HG02870 (cell line): ENCODE results near the gene RARS1.
A peak's percentile ranks its signal among the peaks of the same experiment; 100 is the strongest.

Source experiments
- ATAC-seq: cut with Tn5 transposase; IDR thresholded peaks from one replicate; pipeline ENCODE4 v1.9.1; 2021; ENCODE audit warnings: mild to moderate bottlenecking, moderate library complexity; ENCODE audit not compliant: unreplicated experiment

RARS1 gene

DNA sequence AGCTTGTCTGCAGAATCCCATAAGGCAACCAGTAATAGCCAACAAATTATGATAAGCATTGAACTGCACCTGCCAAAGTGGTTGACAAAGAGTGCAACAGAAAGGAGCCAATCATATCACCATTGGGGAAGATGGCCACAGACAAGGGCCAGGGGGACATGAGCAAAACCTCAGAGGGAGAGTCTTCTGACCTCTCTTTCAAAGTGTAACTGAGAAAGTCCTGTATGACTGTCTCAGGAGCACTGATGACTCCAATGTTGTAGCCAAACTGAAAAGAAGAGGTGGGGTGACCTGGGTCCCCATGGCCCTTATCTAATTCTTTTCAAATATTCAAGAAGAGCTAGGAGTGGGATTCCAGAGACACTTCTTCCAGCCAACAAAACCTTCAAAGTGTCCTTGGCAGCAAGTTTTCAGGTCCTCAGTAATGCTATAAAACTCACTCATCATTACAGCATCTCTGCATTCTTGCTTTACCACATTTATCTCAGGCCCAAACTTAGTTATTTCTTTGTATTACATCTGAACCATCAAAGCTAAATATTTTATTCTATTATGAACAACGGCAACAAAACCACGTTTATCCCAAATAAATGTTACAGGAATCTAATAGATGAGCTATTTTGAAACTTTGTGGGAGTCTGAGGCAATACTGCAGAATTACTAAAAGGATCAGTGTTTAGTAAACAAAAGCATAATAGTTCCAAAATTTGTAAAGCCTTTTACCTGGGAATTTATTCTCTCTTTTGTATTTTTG, 67.3 kb downstream of the RARS1 start:
- ATAC-seq = peak; percentile 82

DNA sequence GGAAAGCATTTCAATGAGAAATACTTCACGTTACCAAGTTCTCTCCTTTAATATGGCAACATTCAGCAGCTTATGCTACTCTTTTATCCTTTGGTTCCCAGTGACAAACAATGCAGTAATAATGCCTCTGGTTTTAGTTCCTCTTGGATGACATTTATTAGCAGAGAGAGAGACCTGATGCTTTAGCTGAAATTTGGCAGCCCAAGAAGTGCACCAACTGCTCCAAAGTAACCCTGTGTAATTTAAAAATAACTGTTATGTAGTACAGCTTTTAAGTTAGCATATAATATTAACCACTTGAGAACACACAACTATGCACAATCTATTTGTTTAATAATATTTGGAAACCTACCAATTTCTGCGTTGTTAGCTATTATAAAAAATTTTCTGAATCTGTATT, 71.1 kb downstream of the RARS1 start:
- ATAC-seq = no peak

DNA sequence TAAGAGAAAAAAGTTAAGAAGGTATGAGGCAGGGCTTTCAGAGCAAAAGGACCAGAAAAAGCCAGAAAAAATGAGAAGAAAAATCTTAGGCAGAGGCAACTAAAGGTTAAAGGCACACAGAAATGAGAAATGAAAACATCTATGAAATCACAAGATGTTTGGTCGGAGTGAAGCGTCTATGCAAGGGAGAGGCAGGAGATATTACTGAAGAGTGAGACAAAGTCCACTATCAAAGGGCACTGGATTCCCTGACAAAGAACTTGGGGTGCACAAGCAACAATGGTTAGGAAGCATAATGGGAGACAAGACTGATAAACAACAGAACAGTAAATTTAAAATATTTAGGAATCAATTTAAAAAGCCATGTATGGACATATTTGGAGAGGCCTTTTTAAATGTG, 76.0 kb downstream of the RARS1 start:
- no peak for ATAC-seq

DNA sequence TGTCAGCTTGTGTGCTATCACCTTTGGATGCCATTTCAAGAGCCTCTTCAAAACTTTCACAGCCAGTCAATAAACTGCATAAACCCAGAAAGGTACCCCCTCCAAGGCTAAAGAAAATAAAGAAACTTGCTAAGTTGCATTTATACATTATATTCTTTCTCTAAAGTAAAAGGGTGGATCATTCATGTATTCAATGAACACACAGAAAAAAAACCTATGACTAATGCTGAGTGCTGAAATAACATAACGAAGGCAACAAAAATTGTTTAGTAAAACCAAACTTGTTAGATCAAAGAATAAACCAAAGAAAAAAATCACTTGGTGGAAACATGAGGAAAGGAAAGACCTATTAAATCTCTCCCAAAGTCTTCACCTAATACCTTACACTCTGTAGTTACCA, 77.7 kb downstream of the RARS1 start:
- ATAC-seq = no peak

DNA sequence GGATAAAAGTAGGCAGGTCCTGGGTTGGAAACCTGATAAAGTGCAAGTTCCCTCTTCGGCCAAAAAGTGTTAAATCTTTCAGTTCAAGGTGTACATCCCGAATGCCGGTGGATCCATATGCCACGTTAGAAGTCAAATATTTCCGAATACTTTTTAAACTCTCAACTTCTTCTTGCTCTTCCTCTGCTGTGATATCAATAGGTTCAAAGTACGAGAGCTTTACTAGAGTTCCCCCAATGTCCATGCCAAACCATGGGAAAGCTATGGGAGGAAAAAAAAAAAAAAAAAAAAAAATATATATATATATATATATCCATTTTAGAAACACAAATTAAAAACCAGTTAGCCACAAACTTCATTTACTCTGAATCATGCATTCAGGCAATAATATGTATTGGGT, 82.5 kb downstream of the RARS1 start:
- ATAC-seq = no peak
